Pancreas (tissue), 10 donors: ENCODE measurements around the gene PCDHGA1. TPM values are rescaled to one million over a fixed set of nuclear protein-coding genes. Genes with fewer than 3 reads are reported as not detected.

Experiments
- ATAC-seq, 4 donors: fragments of 200-7000 bp; cut with Tn5 transposase; one replicate each; pipeline versions ENCODE4 v1.8.0 to v1.9.1; 2020; ENCODE audit warnings: mild to moderate bottlenecking in 4 of 4, moderate library complexity in 4 of 4
- DNase-seq, 6 donors: peaks; one replicate each; pipeline ENCODE4 v3.0.0-alpha.2; 2020
- FAIRE-seq: peaks from 2 replicates; lab custom pipeline; 2012; peaks lifted over from hg19 to GRCh38; lab: Jason Lieb, UNC
- H3K27ac ChIP-seq, 4 donors: fragments of 200-600 bp; sonication (generic); 1 replicate in 3 of 4; 2 replicates in 1 of 4; pipeline versions ENCODE4 v1.5.0 to v1.8.0; 2020
- H3K27me3 ChIP-seq, 4 donors: fragments of 200-600 bp; one replicate each; pipeline ENCODE4 v1.8.0; 2021
- H3K36me3 ChIP-seq, 3 donors: fragments of 200-600 bp; sonication (generic) in 1 of 3; one replicate each; pipeline versions ENCODE4 v1.5.0 to v1.8.0; 2020 to 2021
- H3K4me1 ChIP-seq, 3 donors: fragments of 200-600 bp; one replicate each; pipeline ENCODE4 v1.8.0; 2021
- H3K4me3 ChIP-seq, 4 donors: fragments of 200-600 bp; sonication (generic) in 2 of 4; one replicate each; pipeline versions ENCODE4 v1.5.0 to v1.8.0; 2020 to 2021
- H3K9me3 ChIP-seq, 4 donors: fragments of 200-600 bp; one replicate each; pipeline ENCODE4 v1.8.0; 2021
- CTCF ChIP-seq, 4 donors: fragments of 200-600 bp; sonication (generic) in 3 of 4; IDR thresholded peaks; one replicate each; pipeline versions ENCODE4 v1.5.0 to v1.8.0; 2021; ENCODE audit warnings: antibody characterized with exemption in 4 of 4
- WGBS, 2 donors: extraction: QIAGEN DNeasy Blood & Tissue Kit; methylation state at CpG; one replicate each; pipeline ENCODE4 v1.1.7; 2013; 5-methylcytosine and 5-hydroxymethylcytosine counted together
- intact Hi-C, 3 donors: fragments of 100-400 bp; cut with DNase I; formaldehyde crosslinking; loops; one replicate each; pipeline versions ENCODE4 v1.11.1 to v1.14.2; 2022
- polyA plus RNA-seq, 2 donors: library from polyadenylated mRNA; stranded (reverse); fragments of 200-250 nt; gene quantifications; one replicate each; pipeline ENCODE4 v1.2.3, GENCODE V29; 2013
- total RNA-seq, 6 donors: library from RNA; stranded (reverse); fragmentation: NEBNext Ultra II Directional in 4 of 6; extraction: Animal tissue kit (Norgen Biotek cat#: 25700) in 4 of 6; gene quantifications; one replicate each; pipeline versions ENCODE4 v1.2.1 to v1.2.4, GENCODE V29; 2021 to 2023
- donor health status: healthy with polysubstance abuse.
- donor health status: DM: no; HTN: no; CAD: no; lungs with moderate emphysema.
- donor health status: DM: no; HTN: no; CAD: no.
- donor health status: control.
- donor health status: control.
- donor health status: Bipolar disorder and iron deficiency.
- donor health status: DM: yes; HTN: yes; CAD: no.
- donor health status: DM: no; HTN: no; CAD: no.
- donor health status: DM: no; HTN: no; CAD: no.
- donor health status: DM: yes; HTN: yes; CAD: no.

PCDHGA1 gene
- total and polyA plus RNA-seq, 8 donors: 0.19 to 0.67 (median 0.32) TPM

- intact Hi-C loops: no loop called here
- Histone ChIP-seq H3K27me3 (no peaks in the 10 kb centered on the region), H3K27ac (no peak within 1 kb of the TSS), H3K36me3 (no peaks in the 10 kb centered on the region), H3K4me3 (no peak within 1 kb of the TSS), H3K9me3 (no peaks in the 10 kb centered on the region), H3K4me1 (no peaks in the 10 kb centered on the region)
- peak in 1 of 4 donors; percentile 41 for ATAC-seq
- DNase-seq: no peak
- 78 to 82% methylated on average over 14 of the region's 14 CpGs for whole genome bisulfite sequencing, 2 donors
- TF ChIP-seq CTCF (IDR thresholded peaks at IDR 0.05): no peak
- no peak for FAIRE-seq
Measured at GRCh38 chr5:141488591-141489561, 158.6 kb downstream of the PCDHGA1 start, which contains the start of gene PCDHGC5. Gene PCDHGC5 (plus strand): TSS chr5:141489081. CDS start chr5:141489241, 160 bp downstream.

GRCh38 chr5:141489841-141490240 lies 159.5 kb downstream of the PCDHGA1 start:
- no peak overlapping the region for H3K27ac ChIP-seq
- H3K4me1 ChIP-seq: no peaks in the 10 kb centered on the region
- ATAC-seq: no peak
- no peak overlapping the region for H3K4me3 ChIP-seq
- 88 to 95% methylated on average over 10 of the region's 10 CpGs for WGBS, 2 donors
- no peaks in the 10 kb centered on the region for H3K36me3 ChIP-seq
- intact Hi-C loops: no loop called here
- TF ChIP-seq CTCF (IDR thresholded peaks at IDR 0.05): no peak
- no peak for DNase-seq
- no peaks in the 10 kb centered on the region for H3K9me3 ChIP-seq
- FAIRE-seq: no peak
- H3K27me3 ChIP-seq: no peaks in the 10 kb centered on the region

- no peaks in the 10 kb centered on the region for H3K9me3 ChIP-seq
- H3K36me3 ChIP-seq: no peaks in the 10 kb centered on the region
- no peak for ATAC-seq
- WGBS, 2 donors: 95 to 96% methylated on average over 10 of the region's 10 CpGs
- no peak overlapping the region for H3K27ac ChIP-seq
- intact Hi-C loops: no loop called here
- no peaks in the 10 kb centered on the region for H3K27me3 ChIP-seq
- no peak for TF ChIP-seq CTCF (IDR thresholded peaks at IDR 0.05)
- no peak for FAIRE-seq
- no peak for DNase-seq
- H3K4me3 ChIP-seq: no peak overlapping the region
- no peaks in the 10 kb centered on the region for H3K4me1 ChIP-seq
Measured at GRCh38 chr5:141490271-141490670, 160.0 kb downstream of the PCDHGA1 start.

- Histone ChIP-seq H3K4me1 (no peaks in the 10 kb centered on the region), H3K27me3 (no peaks in the 10 kb centered on the region), H3K27ac (no peak overlapping the region), H3K4me3 (no peak overlapping the region), H3K36me3 (no peaks in the 10 kb centered on the region), H3K9me3 (no peaks in the 10 kb centered on the region)
- WGBS, 2 donors: 90 to 91% methylated on average over 13 of the region's 13 CpGs
- intact Hi-C loops: no loop called here
- FAIRE-seq (no peak), ATAC-seq (no peak), DNase-seq (no peak)
- TF ChIP-seq CTCF (IDR thresholded peaks at IDR 0.05): no peak
Measured at GRCh38 chr5:141490771-141491170, 160.5 kb downstream of the PCDHGA1 start.
